Coronary artery (tissue), 2 donors: Measurements from ENCODE around the gene TMEM273.

ENCODE experiments used
- DNase-seq: peaks from one replicate; pipeline ENCODE4 v3.0.0-alpha.2; 2017; ENCODE audit warnings: low spot score
- H3K27ac ChIP-seq, 2 donors: fragments of 200-600 bp; sonication (generic); one replicate each; pipeline ENCODE4 v1.5.1; 2016 to 2019
- H3K4me3 ChIP-seq: fragments of 200-600 bp; sonication (generic); 2 replicates; pipeline ENCODE4 v1.5.1; 2016; ENCODE audit warnings: mild to moderate bottlenecking, moderate library complexity
- TF ChIP-seq, protein P1 (sequence below): fragments of 200-600 bp; sonication (generic); IDR thresholded peaks from one replicate; pipeline ENCODE4 v1.5.1; 2019; ENCODE audit warnings: antibody characterized with exemption

TMEM273 gene

DNA sequence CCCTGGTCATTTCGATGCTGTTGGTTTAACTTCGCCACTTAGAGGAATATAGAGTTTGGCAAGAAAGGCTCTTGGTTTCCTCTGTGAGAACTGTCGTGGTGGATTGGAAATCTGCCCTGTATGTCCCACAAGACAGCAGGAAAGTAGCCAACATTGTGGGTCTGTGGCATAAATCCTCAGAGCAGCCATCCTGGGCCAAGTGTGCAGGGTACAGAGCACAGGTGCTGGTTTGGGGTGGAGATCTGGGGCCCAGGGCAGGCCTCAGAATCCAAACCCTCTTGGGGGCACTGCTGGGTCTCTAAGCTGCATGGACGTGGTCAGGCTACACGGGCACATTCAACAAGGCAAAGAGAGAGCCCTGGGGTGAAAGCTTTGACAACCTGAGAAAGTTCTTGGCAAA, 39.2 kb upstream of the TMEM273 start:
- H3K27ac ChIP-seq, result no peak overlapping the region
- no peak for DNase-seq
- TF ChIP-seq, protein P1, sequence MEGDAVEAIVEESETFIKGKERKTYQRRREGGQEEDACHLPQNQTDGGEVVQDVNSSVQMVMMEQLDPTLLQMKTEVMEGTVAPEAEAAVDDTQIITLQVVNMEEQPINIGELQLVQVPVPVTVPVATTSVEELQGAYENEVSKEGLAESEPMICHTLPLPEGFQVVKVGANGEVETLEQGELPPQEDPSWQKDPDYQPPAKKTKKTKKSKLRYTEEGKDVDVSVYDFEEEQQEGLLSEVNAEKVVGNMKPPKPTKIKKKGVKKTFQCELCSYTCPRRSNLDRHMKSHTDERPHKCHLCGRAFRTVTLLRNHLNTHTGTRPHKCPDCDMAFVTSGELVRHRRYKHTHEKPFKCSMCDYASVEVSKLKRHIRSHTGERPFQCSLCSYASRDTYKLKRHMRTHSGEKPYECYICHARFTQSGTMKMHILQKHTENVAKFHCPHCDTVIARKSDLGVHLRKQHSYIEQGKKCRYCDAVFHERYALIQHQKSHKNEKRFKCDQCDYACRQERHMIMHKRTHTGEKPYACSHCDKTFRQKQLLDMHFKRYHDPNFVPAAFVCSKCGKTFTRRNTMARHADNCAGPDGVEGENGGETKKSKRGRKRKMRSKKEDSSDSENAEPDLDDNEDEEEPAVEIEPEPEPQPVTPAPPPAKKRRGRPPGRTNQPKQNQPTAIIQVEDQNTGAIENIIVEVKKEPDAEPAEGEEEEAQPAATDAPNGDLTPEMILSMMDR, result no peak
- no peak overlapping the region for H3K4me3 ChIP-seq

DNA sequence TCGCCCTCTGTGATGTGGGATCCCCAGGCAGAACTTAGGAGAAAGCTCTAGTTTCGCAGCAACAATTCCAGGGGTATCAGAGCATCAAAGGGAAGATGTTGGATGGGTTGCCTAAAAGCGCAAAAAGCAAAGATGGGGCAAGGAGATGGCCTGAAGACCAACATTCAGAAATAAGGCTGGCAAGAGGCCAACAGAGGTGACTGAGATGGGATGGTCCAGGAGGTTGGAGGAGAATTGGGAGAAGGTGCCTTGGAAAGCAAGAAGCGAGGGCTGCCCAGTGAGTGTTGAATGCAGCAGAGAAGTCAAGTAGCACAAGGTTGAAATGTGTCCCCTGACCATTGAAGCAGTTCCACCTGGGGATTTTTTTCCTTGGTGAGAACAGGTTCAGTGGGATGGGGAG, 38.4 kb upstream of the TMEM273 start:
- no peak overlapping the region for H3K27ac ChIP-seq
- no peak for DNase-seq
- TF ChIP-seq, protein P1, result no peak
- no peak overlapping the region for H3K4me3 ChIP-seq

GRCh38 chr10:49225218-49225876, 37.2 kb upstream of the TMEM273 start:
- no peak for DNase-seq
- TF ChIP-seq, protein P1, result no peak
- Histone ChIP-seq H3K27ac (peak overlapping the region in 1 of 2 donors; percentile 7), H3K4me3 (no peak overlapping the region)

- TF ChIP-seq, protein P1, result no peak
- Histone ChIP-seq H3K4me3 (no peak overlapping the region), H3K27ac (no peak overlapping the region)
- no peak for DNase-seq
Measured at GRCh38 chr10:49223205-49223604, 35.0 kb upstream of the TMEM273 start.

- TF ChIP-seq, protein P1, result no peak
- no peak overlapping the region for H3K27ac ChIP-seq
- H3K4me3 ChIP-seq, result no peak overlapping the region
- no peak for DNase-seq
Measured at GRCh38 chr10:49222170-49222569, 34.0 kb upstream of the TMEM273 start.

DNA sequence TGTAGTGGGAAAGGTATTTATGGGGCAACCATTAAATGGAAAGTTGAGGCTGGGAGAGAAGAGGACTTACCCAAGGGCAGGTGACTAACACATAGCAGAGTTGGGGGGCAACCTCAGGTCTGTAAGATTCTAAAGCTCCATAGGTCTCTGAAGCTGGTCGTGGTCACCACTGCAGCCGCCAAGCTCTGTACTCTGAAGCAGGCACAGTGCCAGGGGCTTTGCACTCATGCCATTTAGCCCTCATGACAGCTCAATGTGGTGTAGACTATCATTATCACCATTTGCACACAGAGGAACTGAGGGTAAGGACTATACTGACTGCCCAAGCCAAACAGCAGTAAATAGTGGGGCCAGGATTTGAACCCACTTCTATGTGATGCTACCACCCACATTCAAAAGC, 32.5 kb upstream of the TMEM273 start:
- no peak for DNase-seq
- no peak overlapping the region for H3K4me3 ChIP-seq
- H3K27ac ChIP-seq, result no peak overlapping the region
- TF ChIP-seq, protein P1, result no peak

- H3K27ac ChIP-seq, result no peak overlapping the region
- TF ChIP-seq, protein P1, result no peak
- H3K4me3 ChIP-seq, result no peak overlapping the region
- no peak for DNase-seq
Measured at GRCh38 chr10:49220031-49220430, 31.8 kb upstream of the TMEM273 start.
